ENCODE results near the gene KRT12.
"Not testable (repeated sequence)": the region's sequence is repeated elsewhere in the genome, so short reads cannot be mapped to it uniquely, and the experiment has no call there.

KRT12 gene

GRCh38 chr17:40815381-40815780, 51.6 kb downstream of the KRT12 start:
- no peak for DNase-seq (ENCODE audit: low read depth in 2 of 2)

- not testable (repeated sequence) for DNase-seq (ENCODE audit: low read depth in 2 of 2)
These were observed 52.4 kb downstream of the KRT12 start for GRCh38 chr17:40814657-40815056.

GRCh38 chr17:40813804-40814203, 53.2 kb downstream of the KRT12 start:
- DNase-seq (ENCODE audit: low read depth in 2 of 2), result no peak

GRCh38 chr17:40812639-40813038, 54.4 kb downstream of the KRT12 start:
- DNase-seq (ENCODE audit: low read depth in 2 of 2), result no peak
